Ovary (tissue), 3 donors: Measurements from ENCODE around the gene SYK.
"Not testable (repeated sequence)": the region's sequence is repeated elsewhere in the genome, so short reads cannot be mapped to it uniquely, and the experiment has no call there.

Source experiments
- CTCF ChIP-seq, 3 donors: fragments of 450-650 bp in 2 of 3; fragments of 200-600 bp in 1 of 3; IDR thresholded peaks; one replicate each; pipeline versions ENCODE4 v1.5.1 to v1.8.0; 2016 to 2022; ENCODE audit warnings: antibody characterized with exemption in 3 of 3, mild to moderate bottlenecking in 1 of 3
- POLR2A ChIP-seq: fragments of 450-650 bp; IDR thresholded peaks from one replicate; pipeline ENCODE4 v1.6.1; 2017; ENCODE audit warnings: antibody characterized with exemption, mild to moderate bottlenecking, moderate library complexity
- donor health status: DM: no; HTN: no; CAD: no.

GRCh38 chr9:90821236-90821635 is 19.6 kb downstream of the SYK start:
- TF ChIP-seq POLR2A; CTCF (IDR thresholded peaks at IDR 0.05): not testable (repeated sequence)
